ENCODE measurements around the gene SORBS1. TPM values are rescaled to one million over a fixed set of nuclear protein-coding genes. Genes with fewer than 3 reads are reported as not detected.
"Not testable (repeated sequence)": the region's sequence is repeated elsewhere in the genome, so short reads cannot be mapped to it uniquely, and the experiment has no call there.

SORBS1 gene
- total and polyA plus RNA-seq, 3 experiments from 2014 or later, result 0.28 to 1.7 (median 0.92) TPM

DNA sequence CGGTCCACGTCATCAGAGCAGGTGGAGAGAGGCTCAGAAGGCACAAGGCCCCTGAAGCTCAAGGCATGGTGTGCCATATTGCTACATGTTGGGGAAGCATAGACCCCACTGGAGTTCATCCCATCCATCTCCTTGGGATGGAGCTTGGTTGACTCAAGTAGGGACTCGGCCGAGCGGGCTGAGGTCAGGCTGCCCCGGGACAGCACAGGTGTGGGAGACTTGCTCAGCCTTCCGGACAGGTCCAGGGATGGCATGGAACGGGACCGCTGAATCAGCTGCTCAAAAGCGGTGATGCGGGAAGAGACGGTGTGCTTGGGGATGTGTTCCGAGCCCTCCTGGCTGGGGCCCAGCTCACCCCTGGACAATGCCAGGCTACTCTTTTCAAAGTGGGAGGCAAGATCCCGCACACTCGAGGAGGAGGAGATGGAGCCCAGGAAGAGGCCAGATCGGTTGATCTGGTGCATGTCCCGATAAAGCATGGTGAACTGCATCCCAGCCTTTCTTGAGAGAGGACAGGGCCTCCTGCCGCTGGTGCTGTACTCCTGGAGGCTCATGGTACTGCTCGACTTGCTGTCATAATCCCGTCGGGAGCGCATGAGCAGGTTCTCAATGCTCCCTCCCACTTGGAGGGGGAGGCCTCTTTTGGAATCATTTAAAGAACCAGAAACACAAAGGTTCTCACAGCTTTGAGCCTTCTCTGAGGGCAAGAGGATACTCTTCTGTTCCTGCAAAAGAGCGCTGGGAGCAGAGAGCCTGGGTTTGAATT is 204.8 kb downstream of the SORBS1 start:
- Histone ChIP-seq H3K27ac (ENCODE audit: low read depth, low read length) (no peak overlapping the region), H3K4me3 (ENCODE audit: low read length) (no peak overlapping the region), H3K4me1 (ENCODE audit: insufficient read depth, low read length) (no peaks in the 10 kb centered on the region), H3K9me3 (ENCODE audit: low read length) (no peaks in the 10 kb centered on the region), H3K27me3 (ENCODE audit: insufficient read depth, low read length, poor library complexity, severe bottlenecking) (no peaks in the 10 kb centered on the region), H3K36me3 (ENCODE audit: insufficient read depth, low read length) (no peaks in the 10 kb centered on the region)
- H3K27me3 Mint-ChIP-seq, result peaks cover 2 to 4% of the 10 kb centered on the region in 2 donors
- DNase-seq, result no peak
- no peaks in the 10 kb centered on the region for H3K36me3 Mint-ChIP-seq
- H3K4me1 Mint-ChIP-seq, result no peaks in the 10 kb centered on the region
- H3K9me3 Mint-ChIP-seq, result no peaks in the 10 kb centered on the region
- H3K4me3 Mint-ChIP-seq, result no peak overlapping the region
- POLR2A ChIA-PET, result no interaction called here
- CTCF ChIA-PET, result interaction anchor here (1.4 kb wide), 1 partner anchor 9 kb away, joined by 4 read pairs; no protein-coding TSS in a partner anchor
- H3K27ac Mint-ChIP-seq, result no peak overlapping the region

DNA sequence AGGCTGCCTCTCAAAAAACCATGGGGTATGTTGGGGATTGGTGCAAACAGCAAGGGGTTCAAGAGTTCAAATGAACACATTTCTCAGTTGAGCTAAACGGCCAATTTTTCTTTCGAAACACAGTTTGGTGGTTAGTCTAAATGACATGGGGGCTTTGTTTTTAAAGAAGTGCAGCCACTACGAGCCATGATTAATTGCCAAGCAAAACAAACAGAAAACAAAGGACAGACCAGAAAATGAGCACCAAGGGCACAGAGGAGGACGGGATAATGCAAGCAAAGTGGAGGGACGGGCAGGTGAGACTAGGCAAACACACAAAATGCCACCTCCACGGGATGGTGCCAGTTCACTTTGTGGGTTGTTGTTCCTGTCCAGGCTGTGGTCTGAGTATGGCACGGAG is 205.9 kb downstream of the SORBS1 start:
- Histone ChIP-seq H3K27ac (ENCODE audit: low read depth, low read length) (no peak overlapping the region), H3K4me3 (ENCODE audit: low read length) (no peak overlapping the region), H3K4me1 (ENCODE audit: insufficient read depth, low read length) (no peaks in the 10 kb centered on the region), H3K9me3 (ENCODE audit: low read length) (no peaks in the 10 kb centered on the region), H3K27me3 (ENCODE audit: insufficient read depth, low read length, poor library complexity, severe bottlenecking) (no peaks in the 10 kb centered on the region), H3K36me3 (ENCODE audit: insufficient read depth, low read length) (no peaks in the 10 kb centered on the region)
- Mint-ChIP-seq H3K27me3 (peaks cover 2 to 3% of the 10 kb centered on the region in 2 donors), H3K36me3 (no peaks in the 10 kb centered on the region), H3K27ac (no peak overlapping the region), H3K9me3 (no peaks in the 10 kb centered on the region), H3K4me1 (no peaks in the 10 kb centered on the region), H3K4me3 (no peak overlapping the region)
- DNase-seq, result no peak
- POLR2A ChIA-PET, result no interaction called here
- CTCF ChIA-PET, result no interaction called here

DNA sequence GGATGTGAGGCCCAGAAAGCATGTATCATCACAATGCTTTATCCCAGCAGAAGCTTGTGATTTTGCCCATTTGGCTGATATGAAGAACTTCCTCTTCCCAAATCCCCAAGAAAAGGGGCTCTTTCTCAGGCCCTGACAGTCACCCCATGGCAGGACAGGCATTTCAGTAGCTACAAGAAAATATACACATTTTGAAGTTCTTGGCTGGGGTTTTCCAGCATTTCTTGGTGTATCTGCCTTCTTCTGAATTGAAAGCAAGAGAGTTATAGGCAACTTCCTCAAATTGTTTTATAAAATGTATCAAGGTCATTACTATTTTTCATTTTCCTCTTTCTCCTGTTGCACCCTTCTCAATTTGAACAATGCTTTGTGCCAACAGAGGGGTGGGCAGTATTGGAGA is 207.1 kb downstream of the SORBS1 start:
- ChIA-PET POLR2A (no interaction called here), CTCF (interaction anchor here (0.6 to 1.9 kb wide), 2 partner anchors 9 to 341 kb away, joined by 3 to 9 read pairs; no protein-coding TSS in a partner anchor)
- Histone ChIP-seq H3K4me1 (ENCODE audit: insufficient read depth, low read length) (no peaks in the 10 kb centered on the region), H3K4me3 (ENCODE audit: low read length) (no peak overlapping the region), H3K36me3 (ENCODE audit: insufficient read depth, low read length) (no peaks in the 10 kb centered on the region), H3K27ac (ENCODE audit: low read depth, low read length) (no peak overlapping the region), H3K27me3 (ENCODE audit: insufficient read depth, low read length, poor library complexity, severe bottlenecking) (no peaks in the 10 kb centered on the region), H3K9me3 (ENCODE audit: low read length) (no peaks in the 10 kb centered on the region)
- Mint-ChIP-seq H3K36me3 (no peaks in the 10 kb centered on the region), H3K4me3 (no peak overlapping the region), H3K27ac (no peak overlapping the region), H3K9me3 (no peaks in the 10 kb centered on the region), H3K4me1 (no peaks in the 10 kb centered on the region), H3K27me3 (peaks cover 2 to 3% of the 10 kb centered on the region in 2 donors)
- DNase-seq, result no peak

DNA sequence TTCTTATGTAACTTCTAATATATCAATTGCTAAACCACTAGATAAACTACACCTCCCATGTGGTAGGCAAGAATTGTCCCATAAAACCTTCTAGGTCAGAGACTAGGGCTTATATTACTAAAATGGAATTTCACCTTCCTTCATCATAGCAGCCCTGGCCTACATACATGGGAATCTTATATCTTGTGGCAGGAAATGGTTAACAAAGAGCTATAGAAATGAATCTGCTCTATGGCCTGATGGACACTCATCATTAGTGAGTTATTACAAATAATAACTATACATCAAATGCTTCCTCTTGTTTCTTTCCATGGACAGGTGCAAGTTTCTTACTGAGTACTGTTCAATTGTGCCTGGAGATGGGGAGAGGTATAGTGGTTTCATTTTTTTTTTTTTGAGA is 208.0 kb downstream of the SORBS1 start:
- Mint-ChIP-seq H3K4me1 (no peaks in the 10 kb centered on the region), H3K27me3 (peaks cover 2 to 3% of the 10 kb centered on the region in 2 donors), H3K36me3 (no peaks in the 10 kb centered on the region), H3K9me3 (no peaks in the 10 kb centered on the region), H3K27ac (no peak overlapping the region), H3K4me3 (no peak overlapping the region)
- Histone ChIP-seq H3K9me3 (ENCODE audit: low read length) (no peaks in the 10 kb centered on the region), H3K4me1 (ENCODE audit: insufficient read depth, low read length) (no peaks in the 10 kb centered on the region), H3K27me3 (ENCODE audit: insufficient read depth, low read length, poor library complexity, severe bottlenecking) (no peaks in the 10 kb centered on the region), H3K27ac (ENCODE audit: low read depth, low read length) (no peak overlapping the region), H3K36me3 (ENCODE audit: insufficient read depth, low read length) (no peaks in the 10 kb centered on the region), H3K4me3 (ENCODE audit: low read length) (no peak overlapping the region)
- POLR2A ChIA-PET, result no interaction called here
- CTCF ChIA-PET, result interaction anchor here (1.9 kb wide), 1 partner anchor 10 kb away, joined by 9 read pairs; no protein-coding TSS in a partner anchor
- no peak for DNase-seq

DNA sequence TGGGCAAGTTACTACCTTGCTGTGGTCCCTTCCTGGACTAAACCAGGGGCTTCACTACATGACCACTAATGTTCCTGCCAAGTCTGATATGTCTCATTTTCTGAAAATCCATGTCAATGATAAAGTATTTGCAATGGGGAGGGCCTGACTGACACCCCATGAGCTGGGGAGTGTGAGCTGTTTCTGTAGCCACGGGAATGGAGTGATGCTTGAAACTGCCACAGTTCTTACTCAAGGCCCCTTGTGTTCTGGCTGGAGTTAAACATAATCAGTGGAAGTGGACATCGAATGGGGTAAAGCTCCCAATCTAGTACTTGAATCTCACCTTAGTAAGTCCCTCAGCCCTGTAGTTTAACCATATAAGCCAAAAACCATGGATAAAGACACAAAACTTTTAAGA is 208.5 kb downstream of the SORBS1 start:
- no peaks in the 10 kb centered on the region for H3K36me3 ChIP-seq (ENCODE audit: insufficient read depth, low read length)
- Mint-ChIP-seq H3K9me3 (no peaks in the 10 kb centered on the region), H3K27me3 (peaks cover 2 to 3% of the 10 kb centered on the region in 2 donors), H3K4me3 (no peak overlapping the region), H3K36me3 (no peaks in the 10 kb centered on the region), H3K4me1 (no peaks in the 10 kb centered on the region), H3K27ac (no peak overlapping the region)
- H3K27me3 ChIP-seq (ENCODE audit: insufficient read depth, low read length, poor library complexity, severe bottlenecking), result no peaks in the 10 kb centered on the region
- no peaks in the 10 kb centered on the region for H3K9me3 ChIP-seq (ENCODE audit: low read length)
- POLR2A ChIA-PET, result no interaction called here
- CTCF ChIA-PET, result interaction anchor here (1.9 kb wide), 1 partner anchor 10 kb away, joined by 9 read pairs; no protein-coding TSS in a partner anchor
- no peak overlapping the region for H3K27ac ChIP-seq (ENCODE audit: low read depth, low read length)
- no peak for DNase-seq
- no peak overlapping the region for H3K4me3 ChIP-seq (ENCODE audit: low read length)
- H3K4me1 ChIP-seq (ENCODE audit: insufficient read depth, low read length), result no peaks in the 10 kb centered on the region

DNA sequence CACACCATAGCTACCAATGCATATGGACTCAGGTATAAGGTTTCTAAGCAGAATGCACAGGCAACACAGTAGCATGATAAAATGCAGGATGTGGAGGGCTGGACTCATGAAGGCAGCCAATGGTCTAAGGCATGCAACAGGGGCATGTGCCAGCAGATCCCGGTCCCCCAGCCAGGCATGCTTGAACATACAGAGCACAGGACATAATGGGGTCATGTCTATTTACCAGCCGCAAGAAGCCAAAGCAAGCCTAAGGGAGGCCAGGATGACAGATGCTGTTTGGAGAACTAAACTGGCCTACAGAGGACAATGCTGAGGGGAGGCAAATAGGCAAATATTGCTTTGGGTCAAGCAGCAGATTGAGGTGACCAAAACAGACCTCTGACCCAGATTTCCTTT is 210.3 kb downstream of the SORBS1 start:
- DNase-seq, result no peak
- peak overlapping the region in 1 of 8 donors; percentile 56 for H3K27ac Mint-ChIP-seq
- H3K4me3 Mint-ChIP-seq, result no peak overlapping the region

DNA sequence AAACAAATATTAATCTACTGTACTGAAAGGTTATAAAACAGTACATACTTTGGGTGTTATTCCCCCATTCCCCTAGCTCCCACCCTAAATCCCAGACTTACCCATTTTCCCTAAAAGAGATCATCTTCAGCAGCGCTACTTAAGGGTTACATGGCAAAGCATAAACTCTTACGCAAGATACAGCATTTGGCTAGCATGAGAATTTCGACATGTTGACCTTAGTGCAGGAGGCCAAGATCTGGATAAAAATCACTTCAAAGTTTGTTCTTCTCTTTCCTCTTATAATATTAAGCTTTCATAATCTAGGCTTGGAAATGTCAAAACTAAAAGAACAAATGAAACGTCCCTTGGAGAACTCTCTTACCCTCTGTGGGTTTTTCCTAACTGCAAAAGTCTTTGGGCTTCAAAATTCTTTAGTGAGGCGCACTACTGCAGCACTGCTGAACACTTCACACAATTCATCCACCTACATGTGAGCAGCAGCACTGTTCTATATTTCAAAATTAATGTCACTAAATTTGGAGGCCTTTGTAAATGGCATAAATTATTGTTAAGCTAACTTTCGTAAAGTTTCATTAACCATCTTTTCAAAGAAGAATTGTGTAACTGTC is 210.8 kb downstream of the SORBS1 start:
- H3K4me3 Mint-ChIP-seq, result no peak overlapping the region
- no peaks in the 10 kb centered on the region for H3K27me3 ChIP-seq (ENCODE audit: insufficient read depth, low read length, poor library complexity, severe bottlenecking)
- DNase-seq, result no peak
- no peak overlapping the region for H3K27ac ChIP-seq (ENCODE audit: low read depth, low read length)
- no peak overlapping the region for H3K27ac Mint-ChIP-seq
- H3K4me3 ChIP-seq (ENCODE audit: low read length), result no peak overlapping the region
- no peaks in the 10 kb centered on the region for H3K9me3 Mint-ChIP-seq
- ChIA-PET CTCF (interaction anchor here (2.8 kb wide), 1 partner anchor 12 kb away, joined by 15 read pairs; no protein-coding TSS in a partner anchor), POLR2A (no interaction called here)
- H3K4me1 ChIP-seq (ENCODE audit: insufficient read depth, low read length), result no peaks in the 10 kb centered on the region
- H3K9me3 ChIP-seq (ENCODE audit: low read length), result no peaks in the 10 kb centered on the region
- no peaks in the 10 kb centered on the region for H3K36me3 Mint-ChIP-seq
- H3K27me3 Mint-ChIP-seq, result peaks cover 2 to 3% of the 10 kb centered on the region in 2 donors
- H3K36me3 ChIP-seq (ENCODE audit: insufficient read depth, low read length), result no peaks in the 10 kb centered on the region
- H3K4me1 Mint-ChIP-seq, result no peaks in the 10 kb centered on the region

More for the DNA sequence above, 210.3 kb downstream of the SORBS1 start:
- H3K4me3 ChIP-seq (ENCODE audit: low read length), result no peak overlapping the region
- ChIA-PET CTCF (interaction anchor here (2.8 kb wide), 1 partner anchor 12 kb away, joined by 15 read pairs; no protein-coding TSS in a partner anchor), POLR2A (no interaction called here)
- H3K27ac ChIP-seq (ENCODE audit: low read depth, low read length), result no peak overlapping the region
- H3K9me3 ChIP-seq (ENCODE audit: low read length), result no peaks in the 10 kb centered on the region
- no peaks in the 10 kb centered on the region for H3K4me1 ChIP-seq (ENCODE audit: insufficient read depth, low read length)
- no peaks in the 10 kb centered on the region for H3K27me3 ChIP-seq (ENCODE audit: insufficient read depth, low read length, poor library complexity, severe bottlenecking)
- Mint-ChIP-seq H3K4me1 (no peaks in the 10 kb centered on the region), H3K9me3 (no peaks in the 10 kb centered on the region), H3K36me3 (no peaks in the 10 kb centered on the region), H3K27me3 (peaks cover 2 to 3% of the 10 kb centered on the region in 2 donors)
- no peaks in the 10 kb centered on the region for H3K36me3 ChIP-seq (ENCODE audit: insufficient read depth, low read length)

DNA sequence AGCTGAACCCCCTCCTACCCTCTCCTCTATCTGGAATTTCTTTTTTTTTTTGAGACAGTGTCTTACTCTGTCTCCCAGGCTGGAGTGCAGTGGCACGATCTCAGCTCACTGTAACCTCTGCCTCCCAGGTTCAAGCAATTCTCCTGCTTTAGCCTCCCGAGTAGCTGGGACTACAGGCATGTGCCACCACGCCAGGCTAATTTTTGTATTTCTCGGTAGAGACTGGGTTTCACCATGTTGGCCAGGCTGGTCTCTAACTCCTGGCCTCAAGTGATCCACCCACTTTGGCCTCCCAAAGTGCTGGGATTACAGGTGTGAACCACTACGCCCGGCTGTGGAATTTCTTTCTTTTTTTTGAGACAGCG is 213.8 kb downstream of the SORBS1 start:
- H3K36me3 Mint-ChIP-seq; H3K36me3 ChIP-seq (ENCODE audit: insufficient read depth, low read length); H3K27me3 Mint-ChIP-seq; H3K27me3 ChIP-seq (ENCODE audit: insufficient read depth, low read length, poor library complexity, severe bottlenecking); DNase-seq; H3K27ac ChIP-seq (ENCODE audit: low read depth, low read length); H3K9me3 Mint-ChIP-seq; H3K4me3 Mint-ChIP-seq; H3K27ac Mint-ChIP-seq; H3K4me1 Mint-ChIP-seq; H3K4me3 ChIP-seq (ENCODE audit: low read length); H3K9me3 ChIP-seq (ENCODE audit: low read length); H3K4me1 ChIP-seq (ENCODE audit: insufficient read depth, low read length); POLR2A ChIA-PET: not testable (repeated sequence)
- CTCF ChIA-PET, result interaction anchor here (1.2 to 3.2 kb wide), 2 partner anchors 10 to 15 kb away, joined by 4 to 13 read pairs; no protein-coding TSS in a partner anchor

Measured in CD8-positive, alpha-beta memory T cell (primary cell).